GM12801 (cell line): ENCODE data around the gene NYAP2.

Experiments
- CTCF ChIP-seq: IDR thresholded peaks from one replicate; pipeline ENCODE4 v1.5.1; 2011; ENCODE audit warnings: control low read depth; ENCODE audit not compliant: insufficient read length; ENCODE audit errors: extremely low read depth

Gene NYAP2

GRCh38 chr2:225465827-225466226 is 66.3 kb downstream of the NYAP2 start:
- no peak for TF ChIP-seq CTCF

GRCh38 chr2:225466891-225467604 is 67.5 kb downstream of the NYAP2 start:
- TF ChIP-seq CTCF: no peak

GRCh38 chr2:225468131-225468530 is 68.6 kb downstream of the NYAP2 start:
- TF ChIP-seq CTCF: no peak

GRCh38 chr2:225471039-225471438 is 71.5 kb downstream of the NYAP2 start:
- no peak for TF ChIP-seq CTCF

- TF ChIP-seq CTCF: no peak
Measured at GRCh38 chr2:225471482-225471881, 72.0 kb downstream of the NYAP2 start.

- TF ChIP-seq CTCF: no peak
Measured at GRCh38 chr2:225472161-225472560, 72.7 kb downstream of the NYAP2 start.

GRCh38 chr2:225479386-225479785 is 79.9 kb downstream of the NYAP2 start:
- TF ChIP-seq CTCF: no peak

GRCh38 chr2:225484751-225485150 is 85.2 kb downstream of the NYAP2 start:
- no peak for TF ChIP-seq CTCF
